Daoy (cell line): ENCODE results near the gene CROT. TPM values are rescaled to one million over a fixed set of nuclear protein-coding genes. Genes with fewer than 3 reads are reported as not detected.
A peak's percentile ranks its signal among the peaks of the same experiment; 100 is the strongest.

ENCODE experiments used
- DNase-seq: peaks from one replicate; pipeline ENCODE4 v3.0.0-alpha.2; 2015; ENCODE audit warnings: low read depth
- total RNA-seq: library from RNA; depleted of rRNA; stranded (reverse); fragments of >200 nt; shearing (Covaris generic); gene quantifications from 2 replicates; pipeline ENCODE4 v1.2.3, GENCODE V29; 2014

The CROT gene
- total RNA-seq, 1 experiment from 2014 or later, result 10.2 TPM

DNA sequence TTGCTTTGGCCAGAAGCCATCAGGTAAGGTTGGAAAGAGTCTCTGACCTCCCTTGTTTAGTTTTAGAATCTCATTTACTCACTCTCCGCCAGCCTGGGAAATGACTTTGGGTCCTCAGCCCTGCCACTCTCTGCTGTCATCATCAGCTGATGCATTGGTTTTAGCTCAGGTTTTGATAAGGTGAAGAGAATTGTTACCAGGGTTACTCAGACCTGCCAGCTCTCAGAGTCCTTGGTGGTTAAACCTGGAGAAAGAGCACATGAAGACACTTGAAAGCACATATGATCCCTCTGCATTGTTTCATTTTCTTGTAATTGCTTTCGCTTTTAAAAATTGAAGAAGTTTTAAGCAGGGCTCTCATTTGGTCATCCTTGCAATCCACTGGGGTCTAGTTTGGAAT is 4.0 kb upstream of the CROT start:
- no peak for DNase-seq

DNA sequence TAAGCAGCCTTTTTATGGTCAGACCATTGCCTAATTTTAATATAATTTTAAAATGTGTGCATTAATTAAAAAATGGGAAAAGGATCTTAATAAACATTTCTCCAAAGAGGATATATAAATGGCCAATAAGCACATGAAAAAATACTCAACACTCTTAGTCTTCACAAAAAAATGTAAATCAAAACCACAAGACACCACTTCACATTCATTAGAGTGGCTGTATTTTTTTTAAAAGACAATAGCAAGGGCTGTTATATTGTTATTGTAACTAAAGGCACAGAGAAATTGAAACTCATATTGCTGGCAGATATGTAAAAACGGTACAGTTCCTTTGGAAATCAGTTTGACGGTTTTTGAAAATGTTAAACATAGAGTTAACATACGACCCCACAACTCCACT is 3.2 kb upstream of the CROT start:
- DNase-seq, result no peak

- no peak for DNase-seq
Measured at GRCh38 chr7:87344446-87344845, 1.0 kb upstream of the CROT start.

- DNase-seq, result no peak
Measured at GRCh38 chr7:87345962-87346371, 503 bp downstream of the CROT start.

GRCh38 chr7:87347207-87347606 is 1.7 kb downstream of the CROT start:
- no peak for DNase-seq

GRCh38 chr7:87347664-87348063 is 2.2 kb downstream of the CROT start:
- DNase-seq, result no peak

- DNase-seq, result no peak
Measured at GRCh38 chr7:87354749-87355148, 9.3 kb downstream of the CROT start.

GRCh38 chr7:87356448-87356847 is 11.0 kb downstream of the CROT start:
- no peak for DNase-seq

GRCh38 chr7:87359366-87359765 is 13.9 kb downstream of the CROT start:
- DNase-seq, result peak; percentile 33

DNA sequence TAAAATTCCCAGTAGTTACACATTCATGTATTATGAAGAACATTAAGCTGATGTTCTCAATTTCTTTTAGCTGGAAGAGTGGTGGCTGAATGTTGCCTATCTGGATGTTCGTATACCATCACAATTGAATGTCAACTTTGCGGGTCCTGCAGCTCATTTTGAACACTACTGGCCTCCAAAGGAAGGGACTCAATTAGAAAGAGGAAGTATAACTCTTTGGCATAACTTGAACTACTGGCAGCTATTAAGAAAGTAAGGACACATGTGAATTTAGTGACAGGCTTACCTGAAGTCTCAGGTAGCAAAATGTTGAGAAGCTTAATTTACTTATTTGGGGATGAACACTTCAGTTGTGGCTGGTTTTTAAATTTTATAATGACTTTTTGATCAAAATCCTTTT is 15.9 kb downstream of the CROT start:
- DNase-seq, result no peak

DNA sequence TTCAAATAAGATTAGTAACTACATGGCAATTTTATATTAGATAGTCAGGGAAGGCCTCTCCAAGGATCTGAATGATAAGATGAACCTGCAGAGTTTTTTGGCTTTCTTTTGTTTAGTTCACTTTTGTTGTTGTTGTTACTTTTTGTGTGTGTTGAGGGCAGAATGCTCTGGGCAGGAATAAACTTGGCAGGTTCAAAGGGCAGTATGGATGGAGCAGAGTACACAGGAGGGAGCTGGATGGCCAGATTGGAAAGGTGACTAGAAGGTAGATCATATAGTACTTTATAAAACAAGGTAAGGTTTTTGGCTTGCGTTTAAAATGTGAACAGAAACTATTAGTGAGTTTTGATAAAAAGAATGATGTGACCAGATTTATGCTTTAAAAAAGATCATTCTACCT is 17.9 kb downstream of the CROT start:
- no peak for DNase-seq

DNA sequence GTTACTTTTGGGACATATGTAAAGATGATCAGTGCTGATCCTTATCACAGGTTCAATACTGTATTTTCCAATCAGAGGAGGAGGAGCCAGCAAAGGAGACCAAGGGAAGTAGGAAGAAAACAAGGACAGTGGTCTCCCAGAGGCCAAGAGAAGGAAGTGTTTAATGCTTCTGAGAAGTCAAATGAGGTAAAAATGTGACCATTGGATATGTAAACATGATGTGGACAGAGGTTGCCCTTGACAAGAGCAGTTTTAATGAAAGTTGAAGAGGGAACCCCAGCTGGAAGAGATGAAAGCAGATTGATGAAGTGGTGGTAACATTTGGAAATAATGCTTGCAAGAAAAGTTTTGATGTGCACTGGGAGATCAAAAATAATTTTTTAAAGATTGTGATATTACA is 18.8 kb downstream of the CROT start:
- no peak for DNase-seq

- no peak for DNase-seq
Measured at GRCh38 chr7:87369216-87369615, 23.8 kb downstream of the CROT start.

- DNase-seq, result no peak
Measured at GRCh38 chr7:87370660-87371180, 25.3 kb downstream of the CROT start.

DNA sequence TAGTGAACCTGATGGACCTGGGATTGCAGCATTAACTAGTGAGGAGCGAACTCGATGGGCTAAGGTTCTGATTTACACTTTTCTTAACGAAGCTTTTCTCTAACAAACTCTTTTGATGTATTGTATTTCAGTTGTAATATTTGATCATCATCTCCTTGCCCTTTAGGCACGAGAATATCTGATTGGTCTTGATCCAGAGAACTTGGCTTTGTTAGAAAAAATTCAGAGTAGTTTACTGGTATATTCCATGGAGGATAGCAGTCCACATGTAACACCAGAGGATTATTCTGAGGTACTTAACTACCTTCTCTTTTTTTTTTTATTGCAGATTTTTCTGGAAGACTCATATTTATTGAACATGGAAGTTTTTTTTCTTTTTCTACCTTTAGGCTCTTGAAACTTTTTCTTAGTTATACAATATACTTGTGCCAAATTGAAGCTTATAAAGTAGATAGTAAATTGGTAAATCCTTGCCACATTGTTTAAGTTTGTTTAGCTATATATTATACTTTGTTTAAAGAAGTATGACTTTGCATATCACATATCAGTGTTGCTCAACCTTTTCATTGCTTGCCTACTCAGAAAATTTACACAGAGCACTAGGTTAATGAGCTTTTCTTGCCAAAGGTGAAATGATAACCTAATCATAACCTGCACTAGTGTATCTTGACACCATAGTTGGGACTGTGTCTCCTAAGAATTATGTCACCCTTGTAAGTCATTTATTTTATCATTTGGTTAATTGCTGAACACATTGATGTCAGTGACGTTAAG is 30.4 kb downstream of the CROT start:
- no peak for DNase-seq

GRCh38 chr7:87380905-87381304 is 35.4 kb downstream of the CROT start:
- no peak for DNase-seq

- no peak for DNase-seq
Measured at GRCh38 chr7:87391020-87391701, 45.7 kb downstream of the CROT start.

DNA sequence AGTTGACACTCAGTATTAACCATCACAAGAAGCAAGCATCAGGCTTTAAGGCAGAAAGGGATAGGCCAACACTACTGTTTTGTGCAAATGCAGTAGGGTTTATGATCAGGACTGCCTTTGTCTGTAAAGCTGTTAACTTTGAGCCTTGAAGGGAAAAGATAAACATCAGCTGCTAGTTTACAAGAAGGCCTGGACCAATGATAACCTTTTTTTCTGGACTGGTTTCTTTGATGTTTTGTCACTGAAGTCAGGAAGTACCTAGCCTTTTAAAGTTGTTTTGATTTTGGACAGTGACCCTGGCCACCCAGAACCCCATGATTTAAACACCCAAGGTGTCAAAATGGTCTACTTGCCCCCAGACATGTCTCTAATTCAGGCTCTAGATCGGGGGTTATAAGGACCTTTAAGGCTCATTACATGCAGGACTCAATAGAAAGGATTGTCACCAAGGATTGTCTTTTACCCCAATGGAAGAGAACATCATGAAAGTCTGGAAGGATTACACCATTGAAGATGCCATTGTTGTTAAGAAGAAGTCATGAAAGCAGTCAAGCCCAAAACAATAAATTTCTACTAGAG is 50.1 kb downstream of the CROT start:
- no peak for DNase-seq

DNA sequence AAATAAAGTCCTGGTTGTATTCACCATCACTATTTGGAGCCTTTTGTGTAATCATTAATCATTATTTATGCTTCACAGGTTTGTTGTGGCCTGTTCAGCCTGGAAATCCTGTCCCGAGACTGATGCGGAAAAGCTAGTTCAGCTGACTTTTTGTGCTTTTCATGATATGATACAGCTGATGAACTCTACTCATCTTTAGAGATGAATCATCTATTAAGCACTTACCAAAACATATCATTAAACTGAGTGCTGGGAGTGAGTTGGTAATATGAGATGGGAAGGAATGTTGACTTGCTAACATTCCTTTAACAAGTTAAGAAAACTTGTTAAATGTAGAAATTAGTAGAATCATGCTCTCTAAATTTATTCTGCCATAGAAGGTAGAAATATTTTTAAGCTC is 53.0 kb downstream of the CROT start:
- peak; percentile 5 for DNase-seq

GRCh38 chr7:87404674-87405073 is 59.2 kb downstream of the CROT start:
- DNase-seq, result no peak

GRCh38 chr7:87411186-87411585 is 65.7 kb downstream of the CROT start:
- DNase-seq, result no peak

GRCh38 chr7:87413029-87413428 is 67.6 kb downstream of the CROT start:
- DNase-seq, result no peak
